Amniotic epithelial cell (primary cell): ENCODE results near the gene TPBG.
A peak's percentile ranks its signal among the peaks of the same experiment; 100 is the strongest.

ENCODE experiments used
- DNase-seq: peaks from one replicate; pipeline ENCODE4 v3.0.0-alpha.2; 2010; ENCODE audit warnings: low read depth

TPBG gene, protein sequence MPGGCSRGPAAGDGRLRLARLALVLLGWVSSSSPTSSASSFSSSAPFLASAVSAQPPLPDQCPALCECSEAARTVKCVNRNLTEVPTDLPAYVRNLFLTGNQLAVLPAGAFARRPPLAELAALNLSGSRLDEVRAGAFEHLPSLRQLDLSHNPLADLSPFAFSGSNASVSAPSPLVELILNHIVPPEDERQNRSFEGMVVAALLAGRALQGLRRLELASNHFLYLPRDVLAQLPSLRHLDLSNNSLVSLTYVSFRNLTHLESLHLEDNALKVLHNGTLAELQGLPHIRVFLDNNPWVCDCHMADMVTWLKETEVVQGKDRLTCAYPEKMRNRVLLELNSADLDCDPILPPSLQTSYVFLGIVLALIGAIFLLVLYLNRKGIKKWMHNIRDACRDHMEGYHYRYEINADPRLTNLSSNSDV

DNA sequence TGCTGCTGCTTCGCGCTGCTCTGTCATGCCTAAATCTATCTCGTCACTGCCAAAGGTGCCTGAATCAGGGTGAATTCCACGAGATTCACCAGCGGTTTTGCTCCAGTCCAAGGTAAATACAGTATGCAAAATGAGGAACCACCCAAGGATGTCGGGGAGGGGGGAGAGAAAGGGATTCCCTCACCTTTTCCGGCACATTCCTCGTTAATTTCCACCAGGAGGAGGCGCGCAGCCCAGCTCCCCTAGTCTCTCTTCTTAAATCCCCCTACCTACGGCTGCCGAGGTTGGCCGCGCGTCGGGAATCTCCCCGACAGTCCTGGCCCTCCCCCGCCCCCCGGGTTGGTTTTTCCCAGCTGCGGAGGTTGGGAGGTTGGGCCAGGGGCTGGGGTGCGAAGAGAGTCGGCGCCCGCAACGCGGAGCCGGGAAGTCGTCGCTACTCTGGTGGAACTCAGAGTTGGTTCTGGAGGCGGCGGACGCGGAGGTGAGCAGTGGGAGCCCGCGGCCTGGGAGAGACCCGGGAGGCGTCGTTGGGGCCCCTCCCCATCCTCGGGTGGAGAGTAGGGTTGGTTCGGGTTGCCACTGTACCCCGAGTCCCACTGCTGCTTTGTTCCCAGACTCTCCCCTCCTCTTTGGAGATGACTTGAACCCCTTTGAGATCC lies at the start of gene TPBG:
Gene TPBG, plus strand, starts transcription at position 390 of the 659 bp plus-strand sequence. CDS start 1,145 bp downstream, outside the sequence.
- DNase-seq: peak; percentile 48

DNA sequence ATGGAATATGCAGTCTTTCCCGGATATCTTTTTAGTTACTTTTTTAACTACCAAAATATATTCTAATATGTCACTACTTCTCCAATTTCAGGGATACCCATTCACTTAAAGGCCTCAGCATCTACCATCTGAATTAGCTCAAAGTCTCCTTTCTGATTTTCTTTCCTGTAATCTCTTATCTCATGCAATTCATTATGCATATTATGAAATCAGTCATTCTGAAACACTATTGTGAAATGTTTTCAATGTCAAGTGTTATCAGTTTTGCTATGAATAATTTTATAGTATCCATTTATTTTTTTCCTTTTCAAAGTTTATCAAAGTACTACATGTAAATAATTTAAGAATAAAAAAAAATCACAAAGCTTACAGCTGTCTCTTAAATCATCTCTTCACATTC lies 41.2 kb upstream of the TPBG start:
- DNase-seq: peak; percentile 57

DNA sequence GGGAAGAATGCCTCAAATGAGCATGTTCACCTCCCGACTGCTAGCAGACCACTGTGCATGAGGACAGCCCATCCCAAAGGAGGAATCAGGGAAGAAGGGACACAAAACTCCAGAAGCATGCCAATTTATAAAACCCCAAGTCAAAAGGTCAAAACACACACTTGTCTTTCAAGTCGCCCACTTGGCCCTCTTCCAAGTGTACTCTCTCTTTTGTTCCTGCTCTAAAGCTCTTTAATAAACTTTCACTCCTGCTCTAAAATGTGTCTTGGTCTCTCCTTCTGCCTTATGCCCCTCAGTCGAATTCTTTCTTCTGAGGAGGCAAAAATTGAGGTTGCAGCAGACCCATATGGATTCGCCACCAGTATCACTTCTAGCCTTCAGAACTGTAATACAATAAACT lies 33.9 kb upstream of the TPBG start:
- no peak for DNase-seq

DNA sequence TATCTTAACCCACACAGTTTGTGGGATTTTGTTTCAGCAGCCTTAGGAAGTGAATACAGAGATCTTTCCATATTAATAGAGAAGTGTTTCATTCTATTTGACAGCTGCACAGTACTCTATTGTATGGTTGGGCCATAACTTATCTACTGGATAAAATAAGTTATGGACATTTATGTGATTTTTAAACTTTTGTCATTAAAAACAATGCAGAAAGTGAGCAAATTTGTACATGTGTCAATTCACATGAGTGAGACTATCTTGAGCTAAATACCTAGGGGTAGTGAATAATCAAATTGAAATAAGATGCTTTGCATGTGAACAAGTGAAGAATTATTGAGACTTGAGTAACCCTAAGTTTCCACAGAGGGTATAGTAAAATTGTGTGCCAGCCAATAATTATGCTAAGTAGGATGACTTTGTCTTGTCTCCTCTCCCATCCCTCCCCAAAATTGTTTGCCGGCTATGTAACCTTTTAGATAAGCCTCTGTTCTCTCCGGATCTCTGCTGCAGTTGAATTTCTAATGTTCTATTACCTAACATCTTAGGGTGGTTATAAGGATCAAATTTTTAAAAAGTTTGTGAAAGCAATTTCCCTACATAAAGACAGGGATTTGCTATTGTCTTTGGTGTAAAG lies 33.3 kb upstream of the TPBG start:
- DNase-seq: no peak

DNA sequence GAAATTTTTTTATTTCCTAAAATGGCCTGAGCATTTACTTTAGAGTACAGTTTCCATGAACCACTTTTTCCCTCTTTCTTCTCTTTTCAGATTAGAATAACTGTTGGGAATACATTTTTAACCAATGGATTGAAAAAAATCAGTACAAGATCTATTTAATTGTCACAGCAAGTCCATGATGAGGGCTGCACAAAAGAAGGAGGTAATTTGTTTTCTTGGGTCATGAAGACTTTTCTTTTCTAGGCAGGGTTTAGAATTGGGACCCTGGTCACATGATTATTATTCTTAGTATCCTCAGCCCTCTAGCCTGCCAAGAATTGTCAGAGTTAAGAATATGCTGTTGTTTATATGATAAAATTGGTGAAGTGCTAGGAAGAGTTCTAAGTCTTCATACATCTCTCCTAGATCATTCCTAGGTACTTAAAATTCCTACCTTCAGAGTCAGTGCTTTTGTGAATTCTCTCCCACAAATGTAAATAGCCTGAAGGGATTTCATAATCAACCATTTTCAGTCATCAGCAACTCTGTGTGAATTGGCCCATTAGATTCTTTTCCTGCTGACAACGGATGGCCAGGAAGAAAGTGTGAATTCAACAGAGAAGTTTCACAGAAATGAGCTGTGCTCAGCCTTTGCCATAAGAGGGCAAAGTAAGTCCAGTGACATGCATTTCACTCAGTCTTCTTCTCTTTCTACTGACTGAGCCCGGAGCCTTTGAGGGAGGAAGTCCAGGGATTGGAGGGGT lies 32.4 kb upstream of the TPBG start:
- DNase-seq: peak; percentile 82

DNA sequence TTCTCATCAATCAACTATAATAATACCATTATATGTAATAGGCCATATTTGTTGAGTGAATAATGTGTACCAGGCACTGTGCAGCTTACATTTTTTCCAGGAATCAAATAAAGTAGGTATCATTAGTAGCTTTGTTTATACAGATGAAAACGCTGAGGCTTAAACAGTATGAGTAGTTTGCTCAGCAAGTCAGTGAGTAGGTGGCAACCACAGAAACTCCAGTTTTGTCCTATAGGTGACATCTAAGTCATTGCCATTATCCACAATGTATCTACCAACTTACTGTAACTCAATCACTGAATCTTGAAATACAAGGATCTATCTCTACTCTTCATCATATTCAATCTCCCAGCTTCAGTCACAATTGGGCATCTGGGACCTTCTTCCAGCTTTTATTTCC lies 29.8 kb upstream of the TPBG start:
- DNase-seq: no peak

DNA sequence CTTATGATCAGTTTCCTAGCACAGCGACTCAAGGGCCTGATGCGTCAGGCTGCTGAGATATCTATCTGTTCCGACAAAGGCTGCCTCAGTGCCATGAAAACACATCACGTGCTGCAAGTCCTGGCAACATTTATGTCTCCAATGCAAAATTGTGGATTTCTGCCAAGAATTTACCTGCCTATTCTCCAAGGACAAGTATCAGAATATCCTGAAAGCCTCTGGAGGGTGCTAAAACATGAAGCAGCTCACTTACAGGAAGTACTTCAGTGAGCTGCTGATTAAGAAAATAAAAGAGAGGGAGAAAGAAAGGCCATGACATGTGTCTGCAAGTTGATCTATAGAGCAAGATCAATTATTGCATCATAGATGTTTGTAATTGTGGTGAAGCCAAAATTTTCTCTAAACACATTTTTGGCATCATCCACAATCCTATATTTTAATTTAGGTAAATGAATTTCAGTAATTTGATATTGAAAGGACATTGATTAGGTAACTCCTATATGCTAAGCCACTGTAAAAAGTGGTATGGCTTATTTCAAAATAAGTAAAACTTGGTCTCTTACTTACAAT lies 25.8 kb upstream of the TPBG start:
- DNase-seq: no peak

DNA sequence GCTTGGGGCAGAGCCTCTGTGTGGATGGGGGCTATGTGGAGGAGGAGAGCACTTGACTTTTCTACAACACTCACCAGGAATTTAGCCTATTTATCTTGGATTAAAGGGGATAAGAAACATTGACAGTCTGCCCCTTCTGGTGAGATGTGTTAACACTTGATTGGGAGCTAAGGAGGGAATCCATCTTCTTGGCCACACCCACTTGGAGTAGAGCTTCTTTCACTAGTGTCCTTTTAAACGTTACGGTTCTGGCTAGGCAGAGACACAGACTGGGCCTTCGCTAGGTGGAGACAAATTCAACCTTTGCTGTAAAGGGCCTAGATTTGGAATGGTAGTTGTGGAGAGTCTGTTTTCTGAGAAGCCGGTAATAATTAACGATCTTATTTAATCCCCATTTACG lies 15.5 kb upstream of the TPBG start:
- peak; percentile 25 for DNase-seq

DNA sequence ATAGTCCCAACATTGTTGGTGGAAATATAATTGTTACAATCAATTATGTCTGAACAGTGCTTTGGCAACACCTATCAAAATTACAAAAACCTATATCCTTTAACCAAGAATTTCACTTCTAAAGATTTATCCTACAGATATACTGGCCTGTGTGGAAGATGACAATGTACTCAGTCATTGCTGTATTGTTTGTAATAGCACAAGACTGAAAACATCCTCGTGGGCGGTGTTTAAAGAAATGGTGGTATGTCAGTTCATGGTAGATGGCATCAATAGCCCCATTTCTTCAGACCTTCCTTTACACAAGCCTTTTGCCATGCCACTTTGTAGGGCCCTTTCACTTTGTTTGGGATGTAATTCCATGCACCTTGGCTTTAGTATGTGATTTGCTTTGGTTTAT lies 9.8 kb upstream of the TPBG start:
- no peak for DNase-seq

DNA sequence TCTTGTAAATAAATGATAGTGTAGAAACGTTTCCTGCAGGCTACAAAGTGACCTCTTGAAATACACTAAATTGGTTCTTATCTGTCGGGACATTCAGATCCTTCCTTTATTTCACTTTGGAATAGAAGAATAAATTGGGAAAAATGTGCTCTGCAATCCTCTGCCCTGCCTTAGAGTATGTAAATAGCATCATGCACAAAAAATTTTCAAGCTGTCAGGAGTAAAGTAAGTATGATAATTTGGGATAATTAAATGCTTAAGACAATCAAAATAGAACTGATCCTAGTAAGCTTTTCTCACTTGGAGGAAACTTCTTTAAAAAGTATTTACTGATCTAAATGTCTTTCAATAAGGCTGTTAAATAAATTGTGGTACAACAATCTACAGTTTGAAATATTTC lies 3.1 kb upstream of the TPBG start:
- no peak for DNase-seq

DNA sequence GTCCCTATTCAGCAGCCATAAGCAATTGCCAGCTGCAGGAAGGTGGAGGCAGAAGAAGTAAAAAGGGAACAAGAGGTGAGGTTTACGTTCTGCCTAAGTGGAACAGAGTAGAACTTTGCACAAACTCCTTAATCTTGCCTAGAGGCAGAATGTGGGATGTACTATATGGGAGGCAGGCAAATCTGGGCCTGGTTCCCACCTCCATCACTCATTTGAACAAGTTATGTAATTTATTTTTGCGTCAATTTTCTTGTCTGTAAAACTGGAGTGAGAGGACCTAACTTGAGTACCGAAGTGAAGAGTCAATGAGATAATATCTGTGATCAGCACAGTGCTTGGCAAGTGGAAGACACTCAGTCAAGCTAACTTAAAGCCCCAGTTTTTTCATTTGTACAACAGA lies 2.0 kb upstream of the TPBG start:
- DNase-seq: no peak

DNA sequence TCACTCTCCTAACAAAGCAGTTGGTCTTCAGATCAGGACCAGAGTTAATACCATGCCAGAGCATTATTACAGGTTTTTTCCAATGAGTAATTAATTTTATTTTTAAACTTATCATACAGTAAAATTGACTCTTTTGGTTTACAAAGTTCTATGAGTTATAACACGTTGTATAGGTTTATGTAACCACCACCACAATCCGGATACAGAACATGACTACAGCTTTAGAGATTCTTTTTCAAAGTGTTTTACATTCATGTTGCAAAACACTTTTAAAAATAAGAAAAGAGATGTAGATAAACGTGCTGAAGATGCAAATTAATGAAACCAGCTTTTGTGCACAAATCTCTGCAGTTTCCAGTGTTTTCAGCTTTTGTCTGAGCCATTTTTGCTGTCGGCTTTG lies 1.5 kb upstream of the TPBG start:
- no peak for DNase-seq

DNA sequence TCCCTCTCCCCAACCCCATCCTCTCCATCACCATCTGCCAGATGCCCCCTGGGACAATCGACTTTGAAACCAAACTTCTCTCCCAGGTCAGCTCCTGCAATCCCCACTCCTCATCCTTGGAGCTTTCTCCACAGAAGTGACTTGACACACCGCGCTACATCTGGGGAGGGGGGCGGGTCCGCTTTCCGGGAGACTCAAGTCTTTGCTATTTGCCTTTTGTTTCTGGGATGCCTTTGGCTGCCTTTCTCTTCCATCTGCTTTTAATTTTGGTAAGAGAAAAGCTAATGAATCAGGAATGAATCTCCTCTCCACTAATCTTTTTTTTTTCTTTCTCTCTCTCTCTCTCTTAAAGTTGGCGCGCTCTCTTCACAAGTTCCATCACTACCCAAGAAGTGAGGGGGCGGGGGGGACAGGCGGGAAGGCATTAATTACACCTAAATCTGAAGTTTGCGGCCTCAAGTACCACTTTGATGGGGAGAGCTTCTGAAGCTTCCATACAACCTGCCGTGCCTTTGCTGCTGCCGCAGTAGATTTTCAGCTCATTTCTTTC lies 664 bp upstream of the TPBG start:
- no peak for DNase-seq

DNA sequence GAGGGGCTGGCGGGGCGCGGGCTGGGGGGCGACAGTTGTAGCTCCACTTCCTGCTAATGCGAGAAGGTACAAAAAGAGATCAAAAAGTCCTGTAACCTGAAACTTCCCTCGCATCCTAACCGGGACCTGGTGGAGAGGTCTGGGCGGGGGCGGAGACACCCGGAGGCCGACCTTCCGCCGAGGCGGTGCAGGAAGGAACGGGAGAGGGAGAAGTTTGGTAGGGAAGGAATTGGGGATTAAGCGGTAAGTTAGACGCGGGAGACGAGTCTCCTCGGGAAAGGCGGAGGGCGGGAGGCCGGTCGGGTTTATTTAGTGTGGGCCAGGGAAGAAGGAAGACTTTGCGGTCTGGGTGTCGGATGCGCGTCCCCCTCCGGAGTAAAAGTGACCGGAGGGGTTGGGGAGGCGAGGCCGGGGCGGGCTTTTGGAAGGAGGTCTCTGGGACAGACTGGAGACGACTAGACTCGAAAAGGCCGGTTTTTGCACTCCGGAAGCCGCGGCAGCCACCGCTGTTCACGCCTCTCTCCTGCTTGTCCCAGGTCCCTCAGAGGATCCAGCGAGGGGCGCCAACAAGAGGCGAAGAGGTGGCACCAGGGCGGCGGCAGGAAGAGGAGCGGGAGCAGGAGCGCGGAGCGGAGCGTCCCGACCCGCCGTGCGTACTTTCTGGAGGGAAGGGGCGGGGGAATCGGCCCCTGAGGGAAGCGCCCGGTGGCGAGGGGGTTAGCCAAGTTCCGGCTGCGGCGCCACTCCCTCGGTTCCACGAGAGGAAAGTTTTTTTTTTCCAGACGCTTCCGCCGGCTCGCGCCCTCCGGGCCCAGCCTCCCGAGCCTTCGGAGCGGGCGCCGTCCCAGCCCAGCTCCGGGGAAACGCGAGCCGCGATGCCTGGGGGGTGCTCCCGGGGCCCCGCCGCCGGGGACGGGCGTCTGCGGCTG lies 734 bp downstream of the TPBG start:
- DNase-seq: peak; percentile 59

DNA sequence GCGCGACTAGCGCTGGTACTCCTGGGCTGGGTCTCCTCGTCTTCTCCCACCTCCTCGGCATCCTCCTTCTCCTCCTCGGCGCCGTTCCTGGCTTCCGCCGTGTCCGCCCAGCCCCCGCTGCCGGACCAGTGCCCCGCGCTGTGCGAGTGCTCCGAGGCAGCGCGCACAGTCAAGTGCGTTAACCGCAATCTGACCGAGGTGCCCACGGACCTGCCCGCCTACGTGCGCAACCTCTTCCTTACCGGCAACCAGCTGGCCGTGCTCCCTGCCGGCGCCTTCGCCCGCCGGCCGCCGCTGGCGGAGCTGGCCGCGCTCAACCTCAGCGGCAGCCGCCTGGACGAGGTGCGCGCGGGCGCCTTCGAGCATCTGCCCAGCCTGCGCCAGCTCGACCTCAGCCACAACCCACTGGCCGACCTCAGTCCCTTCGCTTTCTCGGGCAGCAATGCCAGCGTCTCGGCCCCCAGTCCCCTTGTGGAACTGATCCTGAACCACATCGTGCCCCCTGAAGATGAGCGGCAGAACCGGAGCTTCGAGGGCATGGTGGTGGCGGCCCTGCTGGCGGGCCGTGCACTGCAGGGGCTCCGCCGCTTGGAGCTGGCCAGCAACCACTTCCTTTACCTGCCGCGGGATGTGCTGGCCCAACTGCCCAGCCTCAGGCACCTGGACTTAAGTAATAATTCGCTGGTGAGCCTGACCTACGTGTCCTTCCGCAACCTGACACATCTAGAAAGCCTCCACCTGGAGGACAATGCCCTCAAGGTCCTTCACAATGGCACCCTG lies 1.6 kb downstream of the TPBG start:
- peak; percentile 44 for DNase-seq

DNA sequence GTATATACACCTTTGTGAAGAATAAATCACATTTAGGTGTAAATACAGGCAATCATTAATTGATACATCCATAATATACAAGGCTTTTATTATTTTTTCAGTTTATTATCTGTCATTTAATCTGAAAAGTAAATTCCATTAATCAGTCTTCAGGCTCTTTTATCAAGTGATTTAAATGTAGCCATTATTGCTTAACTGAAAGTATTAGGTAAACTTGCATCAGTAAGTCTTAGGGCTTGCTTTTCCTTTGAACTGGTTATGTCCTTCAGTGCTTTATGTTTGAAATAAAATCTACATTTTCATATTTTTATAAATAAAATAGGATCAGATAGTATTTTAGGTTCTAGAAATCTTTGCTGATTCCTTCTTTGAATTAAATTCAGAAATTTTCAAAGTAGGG lies 4.1 kb downstream of the TPBG start:
- peak; percentile 12 for DNase-seq

DNA sequence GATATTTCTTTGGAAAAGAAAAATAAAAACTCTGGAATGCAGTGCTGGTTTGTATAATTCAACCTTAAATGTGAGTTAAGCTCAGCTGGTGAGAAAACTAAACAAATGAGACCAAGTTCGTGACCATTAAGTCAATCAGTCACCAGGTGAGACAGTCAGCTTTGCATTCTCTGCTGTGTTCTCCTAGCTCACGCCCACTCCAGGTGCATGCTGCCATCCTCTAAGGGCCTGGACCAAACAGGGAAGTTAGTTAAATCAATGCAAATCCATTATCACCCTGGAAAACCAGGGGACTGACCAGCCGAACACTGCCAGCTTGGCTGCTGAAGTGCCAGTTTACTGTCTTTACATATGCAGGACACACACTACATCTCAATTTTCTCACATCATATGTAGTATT lies 7.2 kb downstream of the TPBG start:
- DNase-seq: no peak

DNA sequence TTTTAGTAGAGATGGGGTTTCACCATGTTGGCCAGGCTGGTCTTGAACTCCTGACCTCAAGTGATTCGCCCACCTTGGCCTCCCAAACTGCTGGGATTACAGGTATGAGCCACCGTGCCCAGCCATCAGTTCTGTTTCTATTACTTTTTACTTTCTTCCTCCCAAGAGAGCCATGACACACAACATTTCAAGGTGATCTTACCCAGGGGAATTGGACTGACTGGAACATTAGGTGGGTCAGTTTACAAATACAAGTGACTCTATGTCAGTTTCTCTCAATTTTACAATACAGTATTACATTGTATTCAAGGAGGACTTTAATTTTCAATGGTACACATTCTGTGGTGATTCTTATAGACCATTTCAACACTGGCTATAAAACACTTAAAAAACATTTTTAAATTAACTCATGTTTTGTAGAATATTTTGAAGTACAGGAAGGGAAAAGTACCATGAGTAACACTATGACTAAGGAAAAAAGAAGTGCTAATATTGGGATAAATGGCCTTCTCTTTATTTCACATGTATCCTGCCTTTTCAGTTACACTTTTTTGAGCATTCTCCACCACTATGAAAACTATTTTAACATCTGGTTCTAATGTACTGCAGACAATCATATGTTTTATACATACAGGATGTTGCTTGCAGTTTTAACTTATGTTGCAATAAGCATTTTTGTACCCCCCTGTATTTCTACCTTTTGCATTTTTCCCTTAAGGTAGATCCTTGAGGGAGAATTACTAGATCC lies 8.4 kb downstream of the TPBG start:
- DNase-seq: no peak

DNA sequence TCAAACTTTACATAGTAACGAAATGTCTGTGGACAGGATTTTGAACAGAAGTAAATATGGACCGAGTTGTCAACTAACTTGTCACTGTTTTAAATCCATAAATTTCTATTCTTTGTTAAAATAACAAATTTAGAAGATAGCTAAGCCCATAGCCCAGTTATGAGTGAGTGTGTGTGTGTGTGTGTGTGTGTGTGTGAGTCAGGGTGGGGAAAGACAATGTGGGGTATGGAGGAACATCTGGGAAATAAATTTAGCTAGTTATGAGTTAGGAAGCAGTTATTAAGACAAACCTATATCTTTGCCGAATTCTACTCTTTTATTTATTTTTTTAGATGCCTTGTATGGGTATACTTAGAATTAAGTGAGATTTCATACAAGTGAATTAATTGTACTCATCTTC lies 9.0 kb downstream of the TPBG start:
- no peak for DNase-seq
